SK-N-SH (cell line): ENCODE measurements around the gene PAQR6. TPM values are rescaled to one million over a fixed set of nuclear protein-coding genes. Genes with fewer than 3 reads are reported as not detected.

Experiments used
- CTCF ChIA-PET: fragments of 300-600, 350-600 bp; formaldehyde crosslinking; extraction: SDS; loops from one replicate; lab custom pipeline; 2021; lab: Yijun Ruan, JAX
- POLR2A ChIA-PET: fragments of 350-600 bp; sonication (Branson Sonifier 250); formaldehyde crosslinking; extraction: SDS; loops from one replicate; lab custom pipeline; 2020; ENCODE audit warnings: antibody characterized with exemption, inconsistent platforms; lab: Yijun Ruan, JAX
- DNase-seq: peaks from one replicate; pipeline ENCODE4 v3.0.0; 2012
- H2AFZ ChIP-seq: fragments of 200-600 bp; sonication (generic); 2 replicates; pipeline ENCODE4 v1.8.1; 2016; ENCODE audit warnings: antibody characterized with exemption, mild to moderate bottlenecking, low read depth
- H3F3A ChIP-seq: fragments of 200-600 bp; sonication (generic); replicated peaks from 2 replicates; pipeline ENCODE3; 2016; ENCODE audit warnings: antibody characterized with exemption, mild to moderate bottlenecking; ENCODE audit not compliant: insufficient read depth
- H3K27ac ChIP-seq, 2 experiments: fragments of 200-500 bp in 1 of 2; fragments of 200-600 bp in 1 of 2; sonication (Bioruptor generic) in 1 of 2; sonication (generic), shearing (Covaris generic) in 1 of 2; 2 replicates each; pipeline versions ENCODE4 v1.5.1 to v1.6.1; 2014 to 2016; ENCODE audit warnings: low read depth in 2 of 2, inconsistent platforms in 1 of 2, low read length in 1 of 2, mild to moderate bottlenecking in 1 of 2, mixed read lengths in 1 of 2
- H3K27me3 ChIP-seq: fragments of 200-600 bp; sonication (generic), shearing (Covaris generic); 2 replicates; pipeline ENCODE4 v1.6.1; 2016; ENCODE audit warnings: mixed run types; ENCODE audit not compliant: insufficient read depth
- H3K36me3 ChIP-seq, 2 experiments: fragments of 200-500 bp in 1 of 2; fragments of 200-600 bp in 1 of 2; sonication (Bioruptor generic) in 1 of 2; sonication (generic) in 1 of 2; replicated peaks in 1 of 2; 2 replicates each; pipeline versions ENCODE3 to v1.5.1; 2014 to 2016; ENCODE audit warnings: low read length in 1 of 2, mild to moderate bottlenecking in 1 of 2; ENCODE audit not compliant: insufficient read depth in 2 of 2, control insufficient read depth in 1 of 2
- H3K4me1 ChIP-seq, 2 experiments: fragments of 200-500 bp in 1 of 2; fragments of 200-600 bp in 1 of 2; sonication (Bioruptor generic) in 1 of 2; sonication (generic), shearing (Covaris generic) in 1 of 2; 2 replicates each; pipeline versions ENCODE4 v1.5.1 to v1.6.1; 2014 to 2016; ENCODE audit warnings: low read depth in 1 of 2, low read length in 1 of 2, mixed run types in 1 of 2; ENCODE audit not compliant: insufficient read depth in 2 of 2, control insufficient read depth in 1 of 2
- H3K4me2 ChIP-seq: fragments of 200-600 bp; sonication (generic), shearing (Covaris generic); 2 replicates; pipeline ENCODE4 v1.6.1; 2017; ENCODE audit warnings: mixed run types
- H3K4me3 ChIP-seq, 2 experiments: fragments of 200-500 bp in 1 of 2; fragments of 200-600 bp in 1 of 2; sonication (Bioruptor generic) in 1 of 2; sonication (generic), shearing (Covaris generic) in 1 of 2; 2 replicates each; pipeline versions ENCODE4 v1.5.1 to v1.8.1; 2014 to 2016; ENCODE audit warnings: low read depth in 2 of 2, inconsistent platforms in 1 of 2, low read length in 1 of 2, mild to moderate bottlenecking in 1 of 2, mixed read lengths in 1 of 2, moderate library complexity in 1 of 2
- H3K79me2 ChIP-seq: fragments of 200-600 bp; sonication (generic); 2 replicates; pipeline ENCODE4 v1.8.1; 2017; ENCODE audit warnings: mild to moderate bottlenecking; ENCODE audit not compliant: insufficient read depth
- H3K9ac ChIP-seq: fragments of 200-600 bp; sonication (generic); 2 replicates; pipeline ENCODE4 v1.6.1; 2017; ENCODE audit warnings: mixed run types
- H3K9me2 ChIP-seq: fragments of 200-600 bp; sonication (generic); 2 replicates; pipeline ENCODE4 v1.6.1; 2017; ENCODE audit warnings: mixed run types
- H3K9me3 ChIP-seq: fragments of 200-600 bp; sonication (generic); 2 replicates; pipeline ENCODE4 v1.6.1; 2017; ENCODE audit warnings: mixed run types, mild to moderate bottlenecking, moderate library complexity
- H4K20me1 ChIP-seq: fragments of 200-600 bp; sonication (generic); 2 replicates; pipeline ENCODE4 v1.6.1; 2017; ENCODE audit warnings: mild to moderate bottlenecking, mixed run types; ENCODE audit not compliant: insufficient read depth
- EP300 ChIP-seq, 2 experiments: IDR thresholded peaks; 2 replicates each; pipeline versions ENCODE4 v1.4.0 to v1.6.1; 2012; ENCODE audit warnings: borderline replicate concordance in 1 of 2, low read depth in 1 of 2, low read length in 1 of 2
- EZH2phosphoT487 ChIP-seq: fragments of 200-600 bp; sonication (generic); IDR thresholded peaks from 2 replicates; pipeline ENCODE4 v1.6.1; 2017; ENCODE audit warnings: low read depth, mixed run types, mild to moderate bottlenecking, antibody characterized with exemption, moderate library complexity, borderline replicate concordance
- FOXJ3 ChIP-seq: sonication (generic); formaldehyde crosslinking; IDR thresholded peaks from 2 replicates; pipeline ENCODE4 v1.5.1; 2020; ENCODE audit warnings: mild to moderate bottlenecking, missing genetic modification reagents
- FOXM1 ChIP-seq: IDR thresholded peaks from 2 replicates; pipeline ENCODE4 v1.4.0; 2012; ENCODE audit warnings: low read depth, mild to moderate bottlenecking
- GABPA ChIP-seq: IDR thresholded peaks from 2 replicates; pipeline ENCODE4 v1.4.0; 2012; ENCODE audit warnings: low read depth, mild to moderate bottlenecking
- GATA2 ChIP-seq: sonication (generic); formaldehyde crosslinking; IDR thresholded peaks from 2 replicates; pipeline ENCODE4 v1.5.0; 2020; ENCODE audit warnings: mild to moderate bottlenecking, missing genetic modification reagents
- JUND ChIP-seq: IDR thresholded peaks from 2 replicates; pipeline ENCODE4 v1.4.0; 2012
- MXI1 ChIP-seq: IDR thresholded peaks from 2 replicates; pipeline ENCODE4 v1.6.1; 2012; ENCODE audit warnings: mild to moderate bottlenecking, low read depth, low read length, improper control_type of control experiment
- NFIC ChIP-seq: IDR thresholded peaks from 2 replicates; pipeline ENCODE4 v1.4.0; 2012; ENCODE audit warnings: borderline replicate concordance
- NRF1 ChIP-seq: IDR thresholded peaks from 2 replicates; pipeline ENCODE4 v1.6.1; 2012; ENCODE audit warnings: low read depth, mild to moderate bottlenecking, low read length
- POLR2AphosphoS5 ChIP-seq: IDR thresholded peaks from 2 replicates; pipeline ENCODE4 v1.6.1; 2012; ENCODE audit warnings: low read depth, low read length
- RAD21 ChIP-seq: IDR thresholded peaks from 2 replicates; pipeline ENCODE4 v1.6.1; 2012; ENCODE audit warnings: mild to moderate bottlenecking, low read length
- RFX5 ChIP-seq: IDR thresholded peaks from 2 replicates; pipeline ENCODE4 v1.6.1; 2012; ENCODE audit warnings: mild to moderate bottlenecking, improper control_type of control experiment, low read length
- RXRA ChIP-seq: IDR thresholded peaks from 2 replicates; pipeline ENCODE4 v1.4.0; 2012; ENCODE audit warnings: low read depth, mild to moderate bottlenecking, borderline replicate concordance
- SIN3A ChIP-seq: IDR thresholded peaks from 2 replicates; pipeline ENCODE4 v1.6.1; 2012; ENCODE audit warnings: low read depth, mild to moderate bottlenecking, low read length, moderate library complexity, borderline replicate concordance
- SMC3 ChIP-seq: IDR thresholded peaks from 2 replicates; pipeline ENCODE4 v1.6.1; 2012; ENCODE audit warnings: low read depth, low read length, improper control_type of control experiment
- TAF1 ChIP-seq: IDR thresholded peaks from 2 replicates; pipeline ENCODE4 v1.6.1; 2012; ENCODE audit warnings: low read depth, mild to moderate bottlenecking, low read length, moderate library complexity, borderline replicate concordance
- TCF12 ChIP-seq: IDR thresholded peaks from 2 replicates; pipeline ENCODE4 v1.4.0; 2012
- YY1 ChIP-seq: IDR thresholded peaks from 2 replicates; pipeline ENCODE4 v1.4.0; 2012; ENCODE audit warnings: low read depth, mild to moderate bottlenecking
- WGBS: methylation state at CpG from one replicate; pipeline ENCODE4 v1.1.6; 2017; ENCODE audit warnings: low lambda C conversion rate; 5-methylcytosine and 5-hydroxymethylcytosine counted together
- polyA plus RNA-seq, 3 experiments: library from polyadenylated mRNA; depleted of rRNA; stranded (reverse); fragments of >200 nt; gene quantifications; 2 replicates each; pipeline ENCODE4 v1.2.3, GENCODE V29; 2012
- TF ChIP-seq, protein P1 (sequence below): IDR thresholded peaks from 2 replicates; pipeline ENCODE4 v1.4.0; 2012; ENCODE audit warnings: low read depth, borderline replicate concordance
- TF ChIP-seq, protein P2 (sequence below): fragments of 200-600 bp; sonication (generic); IDR thresholded peaks from 2 replicates; pipeline ENCODE4 v1.6.1; 2017; ENCODE audit warnings: antibody characterized with exemption, mild to moderate bottlenecking, moderate library complexity
- TF ChIP-seq, protein P3 (sequence below): IDR thresholded peaks from 2 replicates; pipeline ENCODE4 v1.4.0; 2012; ENCODE audit warnings: low read depth, borderline replicate concordance
- TF ChIP-seq, protein P4 (sequence below): fragments of 150-350 bp; IDR thresholded peaks from 2 replicates; pipeline ENCODE4 v1.6.1; 2017; ENCODE audit warnings: antibody characterized with exemption, low read length, low read depth, borderline replicate concordance
- TF ChIP-seq, protein P5 (sequence below): fragments of 150-350 bp; IDR thresholded peaks from 2 replicates; pipeline ENCODE4 v1.6.1; 2016; ENCODE audit warnings: mild to moderate bottlenecking, low read depth, low read length

The PAQR6 gene
- polyA plus RNA-seq, 1 of the 3 experiments (the other 2 are of a cell fraction) = 2.4 TPM

DNA sequence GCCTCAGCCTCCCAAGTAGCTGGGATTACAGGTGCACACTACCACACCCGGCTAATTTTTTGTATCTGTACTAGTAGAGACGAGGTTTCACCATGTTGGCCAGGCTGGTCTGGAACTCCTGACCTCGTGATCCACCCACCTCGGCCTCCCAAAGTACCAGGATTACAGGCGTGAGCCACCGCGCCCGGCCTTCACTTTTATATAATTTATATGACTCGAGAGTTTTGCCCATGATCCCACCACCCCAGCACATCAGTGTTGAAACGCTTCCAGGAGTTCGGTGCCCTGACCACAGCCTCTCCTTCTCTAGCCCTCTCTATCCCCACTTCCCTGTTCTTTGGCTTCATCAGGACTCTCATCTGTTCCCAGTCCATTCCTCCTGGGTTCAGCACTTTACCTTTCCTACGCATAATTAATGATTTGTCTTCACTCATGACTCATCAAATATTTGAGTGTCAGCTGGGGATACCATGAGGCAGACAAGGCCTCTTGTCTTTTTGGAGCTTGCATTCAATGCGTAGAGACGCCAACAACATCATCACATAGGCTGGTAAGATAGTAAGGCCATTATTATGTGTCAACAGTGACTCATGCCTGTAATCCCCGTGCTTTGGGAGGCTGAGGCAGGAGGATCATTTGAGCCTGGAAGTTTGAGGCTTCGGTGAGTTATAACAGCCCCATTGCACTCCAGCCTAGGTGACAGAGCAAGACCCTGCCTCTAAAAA, 33.7 kb downstream of the PAQR6 start:
- Histone ChIP-seq H3K36me3 (peaks cover 6 to 24% of the 10 kb centered on the region in 2 experiments), H3K9me2 (no peaks in the 10 kb centered on the region), H3F3A (peaks cover 31% of the 10 kb centered on the region), H2AFZ (no peak overlapping the region), H3K4me2 (peak overlapping the region; percentile 92; the same call in 1 of the 2 replicates), H3K79me2 (peaks cover 20% of the 10 kb centered on the region), H3K9ac (peak overlapping the region; percentile 85; the same call in 1 of the 2 replicates), H4K20me1 (no peaks in the 10 kb centered on the region), H3K4me3 (peak overlapping the region; percentile 67 to 70; a peak in 3 of 4 replicates), H3K27me3 (no peaks in the 10 kb centered on the region), H3K9me3 (no peaks in the 10 kb centered on the region), H3K27ac (peak overlapping the region; percentile 2 to 94; a peak in 2 of 4 replicates), H3K4me1 (peaks cover 7 to 8% of the 10 kb centered on the region in 2 experiments; a peak in 2 of 4 replicates)
- 58% methylated on average over 16 of the region's 16 CpGs for WGBS
- no peak for DNase-seq
- ChIA-PET CTCF (interaction anchor here (1.2 to 3.6 kb wide), 8 partner anchors 11 to 106 kb away, joined by 3 to 44 read pairs (median 6); no protein-coding TSS in a partner anchor), POLR2A (interaction anchor here (0.6 to 1.9 kb wide), 4 partner anchors 14 to 235 kb away, joined by 3 to 17 read pairs (median 4); no protein-coding TSS in a partner anchor)
- TF ChIP-seq, protein P1, sequence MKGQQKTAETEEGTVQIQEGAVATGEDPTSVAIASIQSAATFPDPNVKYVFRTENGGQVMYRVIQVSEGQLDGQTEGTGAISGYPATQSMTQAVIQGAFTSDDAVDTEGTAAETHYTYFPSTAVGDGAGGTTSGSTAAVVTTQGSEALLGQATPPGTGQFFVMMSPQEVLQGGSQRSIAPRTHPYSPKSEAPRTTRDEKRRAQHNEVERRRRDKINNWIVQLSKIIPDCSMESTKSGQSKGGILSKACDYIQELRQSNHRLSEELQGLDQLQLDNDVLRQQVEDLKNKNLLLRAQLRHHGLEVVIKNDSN = no peak
- TF ChIP-seq FOXJ3 = no peak
- TF ChIP-seq RFX5 = no peak
- TF ChIP-seq TCF12 = peak; percentile 83
- no peak for TF ChIP-seq FOXM1
- TF ChIP-seq YY1 = no peak
- peak; percentile 8; the same call in 1 of the 2 replicates for TF ChIP-seq NFIC
- TF ChIP-seq, protein P2, sequence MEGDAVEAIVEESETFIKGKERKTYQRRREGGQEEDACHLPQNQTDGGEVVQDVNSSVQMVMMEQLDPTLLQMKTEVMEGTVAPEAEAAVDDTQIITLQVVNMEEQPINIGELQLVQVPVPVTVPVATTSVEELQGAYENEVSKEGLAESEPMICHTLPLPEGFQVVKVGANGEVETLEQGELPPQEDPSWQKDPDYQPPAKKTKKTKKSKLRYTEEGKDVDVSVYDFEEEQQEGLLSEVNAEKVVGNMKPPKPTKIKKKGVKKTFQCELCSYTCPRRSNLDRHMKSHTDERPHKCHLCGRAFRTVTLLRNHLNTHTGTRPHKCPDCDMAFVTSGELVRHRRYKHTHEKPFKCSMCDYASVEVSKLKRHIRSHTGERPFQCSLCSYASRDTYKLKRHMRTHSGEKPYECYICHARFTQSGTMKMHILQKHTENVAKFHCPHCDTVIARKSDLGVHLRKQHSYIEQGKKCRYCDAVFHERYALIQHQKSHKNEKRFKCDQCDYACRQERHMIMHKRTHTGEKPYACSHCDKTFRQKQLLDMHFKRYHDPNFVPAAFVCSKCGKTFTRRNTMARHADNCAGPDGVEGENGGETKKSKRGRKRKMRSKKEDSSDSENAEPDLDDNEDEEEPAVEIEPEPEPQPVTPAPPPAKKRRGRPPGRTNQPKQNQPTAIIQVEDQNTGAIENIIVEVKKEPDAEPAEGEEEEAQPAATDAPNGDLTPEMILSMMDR = no peak
- no peak for TF ChIP-seq SIN3A
- no peak for TF ChIP-seq RAD21
- peak; percentile 83 for TF ChIP-seq JUND
- TF ChIP-seq, protein P3, sequence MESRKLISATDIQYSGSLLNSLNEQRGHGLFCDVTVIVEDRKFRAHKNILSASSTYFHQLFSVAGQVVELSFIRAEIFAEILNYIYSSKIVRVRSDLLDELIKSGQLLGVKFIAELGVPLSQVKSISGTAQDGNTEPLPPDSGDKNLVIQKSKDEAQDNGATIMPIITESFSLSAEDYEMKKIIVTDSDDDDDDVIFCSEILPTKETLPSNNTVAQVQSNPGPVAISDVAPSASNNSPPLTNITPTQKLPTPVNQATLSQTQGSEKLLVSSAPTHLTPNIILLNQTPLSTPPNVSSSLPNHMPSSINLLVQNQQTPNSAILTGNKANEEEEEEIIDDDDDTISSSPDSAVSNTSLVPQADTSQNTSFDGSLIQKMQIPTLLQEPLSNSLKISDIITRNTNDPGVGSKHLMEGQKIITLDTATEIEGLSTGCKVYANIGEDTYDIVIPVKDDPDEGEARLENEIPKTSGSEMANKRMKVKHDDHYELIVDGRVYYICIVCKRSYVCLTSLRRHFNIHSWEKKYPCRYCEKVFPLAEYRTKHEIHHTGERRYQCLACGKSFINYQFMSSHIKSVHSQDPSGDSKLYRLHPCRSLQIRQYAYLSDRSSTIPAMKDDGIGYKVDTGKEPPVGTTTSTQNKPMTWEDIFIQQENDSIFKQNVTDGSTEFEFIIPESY = no peak
- no peak for TF ChIP-seq TAF1
- no peak for TF ChIP-seq GABPA
- no peak for TF ChIP-seq MXI1
- TF ChIP-seq GATA2 = no peak
- TF ChIP-seq EZH2phosphoT487 = no peak
- TF ChIP-seq NRF1 = no peak
- TF ChIP-seq, protein P4, sequence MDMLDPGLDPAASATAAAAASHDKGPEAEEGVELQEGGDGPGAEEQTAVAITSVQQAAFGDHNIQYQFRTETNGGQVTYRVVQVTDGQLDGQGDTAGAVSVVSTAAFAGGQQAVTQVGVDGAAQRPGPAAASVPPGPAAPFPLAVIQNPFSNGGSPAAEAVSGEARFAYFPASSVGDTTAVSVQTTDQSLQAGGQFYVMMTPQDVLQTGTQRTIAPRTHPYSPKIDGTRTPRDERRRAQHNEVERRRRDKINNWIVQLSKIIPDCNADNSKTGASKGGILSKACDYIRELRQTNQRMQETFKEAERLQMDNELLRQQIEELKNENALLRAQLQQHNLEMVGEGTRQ = no peak
- no peak for TF ChIP-seq RXRA
- peak; percentile 51; the same call in 1 of the 2 replicates for TF ChIP-seq POLR2AphosphoS5
- TF ChIP-seq SMC3 = no peak
- TF ChIP-seq, protein P5, sequence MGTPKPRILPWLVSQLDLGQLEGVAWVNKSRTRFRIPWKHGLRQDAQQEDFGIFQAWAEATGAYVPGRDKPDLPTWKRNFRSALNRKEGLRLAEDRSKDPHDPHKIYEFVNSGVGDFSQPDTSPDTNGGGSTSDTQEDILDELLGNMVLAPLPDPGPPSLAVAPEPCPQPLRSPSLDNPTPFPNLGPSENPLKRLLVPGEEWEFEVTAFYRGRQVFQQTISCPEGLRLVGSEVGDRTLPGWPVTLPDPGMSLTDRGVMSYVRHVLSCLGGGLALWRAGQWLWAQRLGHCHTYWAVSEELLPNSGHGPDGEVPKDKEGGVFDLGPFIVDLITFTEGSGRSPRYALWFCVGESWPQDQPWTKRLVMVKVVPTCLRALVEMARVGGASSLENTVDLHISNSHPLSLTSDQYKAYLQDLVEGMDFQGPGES = no peak
- TF ChIP-seq EP300 (IDR thresholded peaks at IDR 0.05; ENCODE audit: borderline replicate concordance in 1 of 2, low read depth in 1 of 2, low read length in 1 of 2) = peak in 1 of 2 experiments; percentile 43; a peak in 1 of 4 replicates
